ENCODE data around the gene GLP2R. TPM values are rescaled to one million over a fixed set of nuclear protein-coding genes. Genes with fewer than 3 reads are reported as not detected.

GLP2R gene
- total RNA-seq, 4 donors from 2014 or later, result 0.21 to 0.87 (median 0.59) TPM; not detected in 1

DNA sequence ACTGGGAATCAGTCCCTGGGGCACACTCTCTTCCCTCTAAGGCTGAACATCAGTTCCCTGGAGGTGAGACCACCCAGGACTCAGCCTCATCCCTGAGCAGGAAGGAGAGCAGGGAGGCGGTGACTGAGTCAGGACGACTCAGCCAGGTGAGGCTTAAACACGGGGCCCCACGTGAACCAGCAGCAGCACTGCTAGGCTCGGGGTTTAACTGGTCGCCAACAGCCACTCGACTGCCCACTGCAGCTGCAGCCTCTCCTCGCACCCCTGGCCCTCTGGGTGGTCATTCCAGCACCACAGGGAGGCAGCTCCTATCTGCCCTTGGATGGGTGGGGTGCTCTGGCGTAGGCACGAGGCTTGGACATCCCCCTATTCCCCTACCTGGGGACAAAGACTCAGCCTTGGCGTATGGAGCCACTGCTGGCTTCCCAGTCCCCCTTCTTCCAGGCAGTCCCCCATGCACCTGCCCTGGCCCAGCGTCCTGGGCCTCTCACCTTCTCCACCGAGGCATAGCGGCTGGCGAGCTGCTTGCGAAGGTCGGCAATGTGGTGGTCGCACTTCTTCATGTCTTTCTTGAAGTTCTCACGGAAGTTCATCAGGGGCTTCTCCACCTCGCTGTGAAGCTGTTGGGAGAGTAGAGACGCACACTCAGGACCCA is 100.6 kb downstream of the GLP2R start:
- H3K4me1 ChIP-seq, result peaks cover 0 to 5% (median 0%) of the 10 kb centered on the region in 4 donors
- peak overlapping the region in 1 of 4 donors; percentile 46 for H3K27ac ChIP-seq
- DNase-seq (ENCODE audit: low spot score in 2 of 2), result no peak
- H3K36me3 ChIP-seq, result peaks cover 0 to 70% (median 0%) of the 10 kb centered on the region in 3 donors
- H3K4me3 ChIP-seq, result no peak overlapping the region
- TF ChIP-seq, protein P1, sequence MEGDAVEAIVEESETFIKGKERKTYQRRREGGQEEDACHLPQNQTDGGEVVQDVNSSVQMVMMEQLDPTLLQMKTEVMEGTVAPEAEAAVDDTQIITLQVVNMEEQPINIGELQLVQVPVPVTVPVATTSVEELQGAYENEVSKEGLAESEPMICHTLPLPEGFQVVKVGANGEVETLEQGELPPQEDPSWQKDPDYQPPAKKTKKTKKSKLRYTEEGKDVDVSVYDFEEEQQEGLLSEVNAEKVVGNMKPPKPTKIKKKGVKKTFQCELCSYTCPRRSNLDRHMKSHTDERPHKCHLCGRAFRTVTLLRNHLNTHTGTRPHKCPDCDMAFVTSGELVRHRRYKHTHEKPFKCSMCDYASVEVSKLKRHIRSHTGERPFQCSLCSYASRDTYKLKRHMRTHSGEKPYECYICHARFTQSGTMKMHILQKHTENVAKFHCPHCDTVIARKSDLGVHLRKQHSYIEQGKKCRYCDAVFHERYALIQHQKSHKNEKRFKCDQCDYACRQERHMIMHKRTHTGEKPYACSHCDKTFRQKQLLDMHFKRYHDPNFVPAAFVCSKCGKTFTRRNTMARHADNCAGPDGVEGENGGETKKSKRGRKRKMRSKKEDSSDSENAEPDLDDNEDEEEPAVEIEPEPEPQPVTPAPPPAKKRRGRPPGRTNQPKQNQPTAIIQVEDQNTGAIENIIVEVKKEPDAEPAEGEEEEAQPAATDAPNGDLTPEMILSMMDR (IDR thresholded peaks at IDR 0.05), result no peak
- TF ChIP-seq POLR2A (IDR thresholded peaks at IDR 0.05) (no peak), EP300 (IDR thresholded peaks at IDR 0.05) (no peak)
- 80 to 87% methylated on average over 20 to 21 of the region's 21 CpGs for WGBS, 2 donors
- H3K9me3 ChIP-seq, result no peaks in the 10 kb centered on the region
- no peaks in the 10 kb centered on the region for H3K27me3 ChIP-seq

DNA sequence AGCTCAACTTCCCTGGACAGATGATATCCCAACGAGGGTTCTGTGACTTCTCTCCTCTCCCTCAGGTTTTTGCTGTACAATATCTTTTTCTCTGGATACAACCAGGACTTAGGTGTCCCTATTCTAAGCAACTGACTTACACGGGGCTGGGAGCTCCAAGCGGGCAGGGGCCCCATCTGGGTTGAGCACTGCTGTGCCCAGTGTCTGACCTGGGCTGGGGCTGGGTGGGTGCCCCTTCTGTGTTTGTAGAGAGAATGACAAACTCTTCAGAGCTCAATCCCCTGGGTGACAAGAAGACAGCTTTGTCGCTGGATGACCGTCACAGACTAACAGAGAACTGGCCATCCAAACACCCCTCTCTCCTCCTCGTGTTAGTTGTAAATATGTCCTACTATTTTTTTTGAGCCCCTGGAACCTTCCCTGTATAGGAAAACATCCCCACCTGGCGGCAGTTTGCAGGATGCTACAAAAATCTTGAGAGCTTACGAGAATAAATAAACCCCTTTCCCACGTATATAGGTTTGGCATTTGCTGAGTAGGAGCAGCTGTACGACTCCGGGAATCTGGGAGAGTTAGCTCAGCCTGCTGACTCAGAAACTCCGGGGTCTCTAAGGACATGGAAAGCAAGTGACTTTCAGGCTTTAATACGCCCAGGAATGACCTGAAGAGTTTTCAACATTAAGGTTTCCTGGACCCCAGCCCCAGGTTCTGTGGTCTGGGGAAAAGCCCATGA is 103.0 kb downstream of the GLP2R start:
- peak overlapping the region in 2 of 4 donors; percentile 13 to 41 for H3K27ac ChIP-seq
- 40 to 52% methylated on average over 13 of the region's 13 CpGs for WGBS, 2 donors
- no peak for TF ChIP-seq EP300 (IDR thresholded peaks at IDR 0.05)
- TF ChIP-seq, protein P1 (IDR thresholded peaks at IDR 0.05), result peak in 1 of 5 experiments; percentile 32
- H3K27me3 ChIP-seq, result no peaks in the 10 kb centered on the region
- no peak overlapping the region for H3K4me3 ChIP-seq
- H3K9me3 ChIP-seq, result no peaks in the 10 kb centered on the region
- no peak for DNase-seq (ENCODE audit: low spot score in 2 of 2)
- H3K4me1 ChIP-seq, result peaks cover 0 to 12% (median 0%) of the 10 kb centered on the region in 4 donors
- peaks cover 0 to 73% (median 0%) of the 10 kb centered on the region in 3 donors for H3K36me3 ChIP-seq

DNA sequence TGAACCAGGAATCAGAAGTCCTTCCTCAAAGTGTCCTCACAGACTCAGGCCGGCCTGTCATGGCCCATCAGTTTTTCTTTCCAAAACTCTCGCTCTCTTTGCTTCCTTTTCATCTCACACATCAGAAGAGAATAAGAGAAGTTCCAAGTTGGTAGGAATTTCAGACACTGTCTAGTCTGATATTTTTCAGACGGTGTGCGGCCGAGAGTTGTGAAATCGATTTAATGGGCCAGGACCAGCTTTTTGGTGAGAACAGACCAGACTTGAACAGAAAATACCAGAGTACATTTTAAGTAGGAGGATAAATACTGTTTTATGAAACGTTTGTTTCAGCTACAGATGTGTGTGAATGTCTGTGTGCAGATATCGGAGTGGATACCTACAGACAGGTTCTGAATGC is 104.1 kb downstream of the GLP2R start:
- no peak overlapping the region for H3K27ac ChIP-seq
- no peaks in the 10 kb centered on the region for H3K9me3 ChIP-seq
- H3K27me3 ChIP-seq, result no peaks in the 10 kb centered on the region
- DNase-seq (ENCODE audit: low spot score in 2 of 2), result no peak
- H3K4me3 ChIP-seq, result no peak overlapping the region
- TF ChIP-seq, protein P1 (IDR thresholded peaks at IDR 0.05), result no peak
- no peak for TF ChIP-seq EP300 (IDR thresholded peaks at IDR 0.05)
- no peak for TF ChIP-seq POLR2A (IDR thresholded peaks at IDR 0.05)
- H3K4me1 ChIP-seq, result peaks cover 0 to 10% (median 0%) of the 10 kb centered on the region in 4 donors
- WGBS, 2 donors, result 74 to 77% methylated on average over 8 of the region's 8 CpGs
- H3K36me3 ChIP-seq, result peaks cover 0 to 77% (median 0%) of the 10 kb centered on the region in 3 donors

DNA sequence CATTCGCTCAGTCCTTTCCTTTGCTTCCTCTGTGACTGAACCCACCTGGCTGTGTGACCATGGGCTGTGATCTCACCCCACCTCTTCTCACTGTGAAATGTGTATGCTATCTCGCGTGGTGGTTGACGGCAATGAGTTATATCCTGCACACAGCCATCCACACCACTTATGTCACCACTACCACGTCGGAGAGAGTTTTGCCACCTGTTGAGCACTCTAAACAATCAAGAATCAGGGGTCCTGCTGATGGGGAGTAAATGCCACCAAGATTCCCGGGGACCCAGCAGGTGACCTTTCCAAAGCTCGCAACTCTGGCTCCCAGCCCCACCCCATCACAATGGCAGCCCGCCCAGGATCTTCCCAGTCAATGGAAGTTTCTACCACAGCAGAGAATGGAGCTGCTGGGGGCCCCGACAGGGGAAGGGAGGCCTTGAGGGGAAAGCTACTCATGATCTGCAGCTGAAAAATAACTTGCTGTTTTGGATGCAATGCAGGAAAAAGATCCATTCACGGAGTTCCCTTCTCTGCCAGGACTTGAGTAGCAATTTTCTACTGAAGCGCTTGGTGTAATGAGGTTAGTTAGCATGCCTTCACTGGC is 105.5 kb downstream of the GLP2R start:
- TF ChIP-seq EP300 (IDR thresholded peaks at IDR 0.05), result no peak
- TF ChIP-seq, protein P1 (IDR thresholded peaks at IDR 0.05), result no peak
- TF ChIP-seq POLR2A (IDR thresholded peaks at IDR 0.05), result no peak
- no peak overlapping the region for H3K4me3 ChIP-seq
- no peaks in the 10 kb centered on the region for H3K9me3 ChIP-seq
- WGBS, 2 donors, result 70 to 77% methylated on average over 12 of the region's 12 CpGs
- H3K27me3 ChIP-seq, result no peaks in the 10 kb centered on the region
- no peak overlapping the region for H3K27ac ChIP-seq
- H3K36me3 ChIP-seq, result peaks cover 0 to 77% (median 0%) of the 10 kb centered on the region in 3 donors
- no peak for DNase-seq (ENCODE audit: low spot score in 2 of 2)
- H3K4me1 ChIP-seq, result peaks cover 0 to 15% (median 0%) of the 10 kb centered on the region in 4 donors
